DOHH2 (cell line): ENCODE measurements around the gene ZBTB16.

Experiments used
- H3F3A ChIP-seq: fragments of 200-600 bp; sonication (generic), shearing (Covaris generic); 2 replicates; pipeline ENCODE4 v1.6.0; 2016; ENCODE audit warnings: antibody characterized with exemption, mild to moderate bottlenecking; ENCODE audit not compliant: control insufficient read depth, insufficient read depth
- H3K27ac ChIP-seq: fragments of 200-600 bp; sonication (generic); 2 replicates; pipeline ENCODE4 v1.5.1; 2014; ENCODE audit warnings: low read depth, mild to moderate bottlenecking, low read length, moderate library complexity
- H3K27me3 ChIP-seq: fragments of 200-600 bp; sonication (generic); 2 replicates; pipeline ENCODE4 v1.6.1; 2014; ENCODE audit warnings: mild to moderate bottlenecking, low read length, mixed read lengths; ENCODE audit not compliant: control insufficient read depth
- H3K36me3 ChIP-seq: fragments of 200-600 bp; sonication (generic); 2 replicates; pipeline ENCODE4 v1.6.1; 2014; ENCODE audit warnings: mild to moderate bottlenecking, low read length, moderate library complexity, mixed read lengths; ENCODE audit not compliant: control insufficient read depth
- H3K4me1 ChIP-seq: fragments of 200-600 bp; sonication (generic); 2 replicates; pipeline ENCODE4 v1.6.1; 2014; ENCODE audit warnings: mild to moderate bottlenecking, low read length, mixed read lengths; ENCODE audit not compliant: control insufficient read depth
- H3K4me2 ChIP-seq: fragments of 200-600 bp; sonication (generic); 2 replicates; pipeline ENCODE4 v1.6.0; 2014; ENCODE audit warnings: mild to moderate bottlenecking, low read length, moderate library complexity
- H3K4me3 ChIP-seq: fragments of 200-600 bp; sonication (generic); 2 replicates; pipeline ENCODE4 v1.5.1; 2014; ENCODE audit warnings: mild to moderate bottlenecking, low read length, mixed read lengths
- H3K79me2 ChIP-seq: fragments of 200-600 bp; sonication (generic); 2 replicates; pipeline ENCODE4 v1.6.1; 2014; ENCODE audit warnings: mild to moderate bottlenecking, low read length, mixed read lengths; ENCODE audit not compliant: control insufficient read depth
- H3K9me2 ChIP-seq: fragments of 200-600 bp; sonication (generic); replicated peaks from 2 replicates; pipeline ENCODE4 v1.6.1; 2014; ENCODE audit warnings: mild to moderate bottlenecking, low read length, mixed read lengths; ENCODE audit not compliant: control insufficient read depth
- H3K9me3 ChIP-seq: fragments of 200-600 bp; sonication (generic); 2 replicates; pipeline ENCODE4 v1.6.1; 2014; ENCODE audit warnings: antibody characterized with exemption, low read length, mixed read lengths; ENCODE audit not compliant: control insufficient read depth, insufficient read depth
- H4K20me1 ChIP-seq: fragments of 200-600 bp; sonication (generic); 2 replicates; pipeline ENCODE4 v1.6.0; 2014; ENCODE audit warnings: low read depth, mild to moderate bottlenecking, antibody characterized with exemption, low read length, moderate library complexity; ENCODE audit not compliant: control insufficient read depth, insufficient read depth
- CTCF ChIP-seq: fragments of 200-600 bp; sonication (generic); IDR thresholded peaks from one replicate; pipeline ENCODE4 v1.5.1; 2014; ENCODE audit warnings: antibody characterized with exemption, mild to moderate bottlenecking, low read depth, low read length; ENCODE audit not compliant: poor library complexity, severe bottlenecking
- EZH2phosphoT487 ChIP-seq: fragments of 200-600 bp; sonication (generic); IDR thresholded peaks from 2 replicates; pipeline ENCODE4 v1.6.1; 2017; ENCODE audit warnings: borderline replicate concordance, mild to moderate bottlenecking, antibody characterized with exemption, low read length, moderate library complexity, mixed read lengths

ZBTB16 gene

GRCh38 chr11:114167355-114167754 is 107.8 kb downstream of the ZBTB16 start:
- Histone ChIP-seq H3K4me1 (peaks cover 74% of the 10 kb centered on the region), H3K79me2 (no peaks in the 10 kb centered on the region), H3F3A (peaks cover 3% of the 10 kb centered on the region), H3K36me3 (no peaks in the 10 kb centered on the region), H3K9me2 (no peaks in the 10 kb centered on the region), H3K9me3 (no peaks in the 10 kb centered on the region), H3K4me2 (peak overlapping the region; percentile 67), H3K27me3 (no peaks in the 10 kb centered on the region), H4K20me1 (no peaks in the 10 kb centered on the region), H3K4me3 (peak overlapping the region; percentile 51), H3K27ac (peak overlapping the region; percentile 67)
- TF ChIP-seq CTCF, result no peak
- TF ChIP-seq EZH2phosphoT487, result no peak

DNA sequence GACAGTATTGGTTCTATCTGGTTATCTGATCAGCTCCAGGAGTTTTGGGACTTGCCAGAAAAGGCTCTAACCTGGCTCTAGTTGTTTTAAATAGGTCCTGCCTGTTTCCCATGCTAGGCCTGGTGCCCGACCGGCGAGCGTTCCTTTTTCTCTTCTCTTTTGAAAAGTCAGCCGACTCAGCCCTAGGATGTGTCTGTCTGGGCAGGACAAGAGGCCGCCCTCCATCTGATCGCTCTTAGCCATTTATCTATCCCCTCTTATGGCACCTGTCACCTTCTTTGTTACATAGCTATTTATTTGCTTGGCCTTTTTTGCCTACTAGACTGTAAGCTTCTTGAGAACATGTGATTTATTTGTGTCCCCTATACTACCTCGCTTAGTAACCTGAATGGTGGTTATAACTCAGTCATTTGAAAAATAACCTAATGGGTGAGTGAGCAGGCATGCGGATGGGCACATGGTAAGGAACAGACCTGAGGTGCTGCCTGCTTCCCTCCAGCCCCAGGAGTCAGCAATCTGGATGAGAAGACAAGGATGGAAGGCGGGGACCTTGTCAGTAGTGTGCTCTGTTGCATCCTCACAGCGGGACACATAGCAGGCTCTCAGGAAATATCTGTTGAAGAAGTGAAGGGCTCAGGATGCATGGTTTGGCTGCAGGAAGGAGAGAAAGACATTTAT is 108.4 kb downstream of the ZBTB16 start:
- H3K27ac ChIP-seq, result peak overlapping the region; percentile 67
- no peaks in the 10 kb centered on the region for H3K36me3 ChIP-seq
- no peaks in the 10 kb centered on the region for H3K27me3 ChIP-seq
- H3K4me2 ChIP-seq, result peak overlapping the region; percentile 67
- peak overlapping the region; percentile 51 for H3K4me3 ChIP-seq
- H3K9me3 ChIP-seq, result no peaks in the 10 kb centered on the region
- peaks cover 74% of the 10 kb centered on the region for H3K4me1 ChIP-seq
- no peaks in the 10 kb centered on the region for H3K79me2 ChIP-seq
- TF ChIP-seq EZH2phosphoT487 (no peak), CTCF (no peak)
- H3K9me2 ChIP-seq, result no peaks in the 10 kb centered on the region
- H4K20me1 ChIP-seq, result no peaks in the 10 kb centered on the region
- H3F3A ChIP-seq, result peaks cover 3% of the 10 kb centered on the region

DNA sequence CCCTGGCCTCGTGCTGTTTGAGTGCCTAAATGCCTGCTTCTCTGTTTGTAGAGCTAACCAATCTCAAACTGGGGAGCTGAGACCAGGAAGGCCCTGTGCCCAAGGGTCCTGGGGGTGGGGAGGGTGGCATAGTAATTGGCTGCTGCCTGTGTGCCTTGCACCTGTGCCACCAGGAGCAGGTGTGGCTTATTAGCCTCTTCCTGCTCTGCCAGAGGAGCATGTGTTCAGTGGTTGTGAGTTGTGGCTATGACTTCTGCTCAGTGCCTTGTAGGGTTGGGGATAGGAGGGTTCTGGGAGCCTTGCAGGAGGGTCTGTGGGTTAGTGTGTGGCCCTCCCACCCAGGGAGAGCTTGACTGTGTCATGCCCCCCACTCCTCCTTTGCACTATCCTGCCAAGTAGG is 109.2 kb downstream of the ZBTB16 start:
- peaks cover 3% of the 10 kb centered on the region for H3F3A ChIP-seq
- peaks cover 80% of the 10 kb centered on the region for H3K4me1 ChIP-seq
- H3K4me3 ChIP-seq, result no peak overlapping the region
- H3K79me2 ChIP-seq, result no peaks in the 10 kb centered on the region
- H3K4me2 ChIP-seq, result peak overlapping the region; percentile 67
- H3K27ac ChIP-seq, result no peak overlapping the region
- no peaks in the 10 kb centered on the region for H3K27me3 ChIP-seq
- no peak for TF ChIP-seq EZH2phosphoT487
- no peak for TF ChIP-seq CTCF
- no peaks in the 10 kb centered on the region for H3K36me3 ChIP-seq
- H4K20me1 ChIP-seq, result no peaks in the 10 kb centered on the region
- H3K9me2 ChIP-seq, result no peaks in the 10 kb centered on the region
- H3K9me3 ChIP-seq, result no peaks in the 10 kb centered on the region
